GM12864 (cell line): Measurements from ENCODE around the gene CLIP3.

Source experiments
- DNase-seq: peaks from one replicate; pipeline ENCODE4 v3.0.0-alpha.2; 2011; ENCODE audit warnings: low read depth
- H3K4me3 ChIP-seq: 2 replicates; pipeline ENCODE4 v1.5.1; 2011; ENCODE audit warnings: mild to moderate bottlenecking, low read depth, low read length, control low read depth
- CTCF ChIP-seq: IDR thresholded peaks from 2 replicates; pipeline ENCODE4 v1.5.1; 2011; ENCODE audit warnings: low read depth, mild to moderate bottlenecking, moderate library complexity, low read length, control low read depth, inconsistent platforms; ENCODE audit errors: missing control alignments

The CLIP3 gene

GRCh38 chr19:36006955-36007354 lies 25.7 kb downstream of the CLIP3 start:
- DNase-seq: no peak
- no peak for TF ChIP-seq CTCF
- H3K4me3 ChIP-seq: no peak overlapping the region

- DNase-seq: no peak
- no peak for TF ChIP-seq CTCF
- H3K4me3 ChIP-seq: no peak overlapping the region
These were observed 29.4 kb downstream of the CLIP3 start for GRCh38 chr19:36003284-36003683.

GRCh38 chr19:36001605-36002004 lies 31.1 kb downstream of the CLIP3 start:
- no peak overlapping the region for H3K4me3 ChIP-seq
- no peak for DNase-seq
- TF ChIP-seq CTCF: no peak

GRCh38 chr19:35996777-35997176 lies 35.9 kb downstream of the CLIP3 start:
- no peak for TF ChIP-seq CTCF
- no peak for DNase-seq
- H3K4me3 ChIP-seq: peak overlapping the region; percentile 87

- peak; percentile 85 for DNase-seq
- H3K4me3 ChIP-seq: peak within 1 kb of the TSS; percentile 87
- no peak for TF ChIP-seq CTCF
These were observed 37.4 kb downstream of the CLIP3 start, which contains the start of gene SDHAF1 for GRCh38 chr19:35995048-35995993. Gene SDHAF1, plus strand, starts transcription at chr19:35995188. Its CDS starts 87 bp downstream, at chr19:35995275.

GRCh38 chr19:35993923-35994598 lies 38.6 kb downstream of the CLIP3 start:
- H3K4me3 ChIP-seq: peak overlapping the region; percentile 87
- TF ChIP-seq CTCF: peak; percentile 42
- no peak for DNase-seq
